K562 (cell line): ENCODE data around the gene PSMG3. TPM values are rescaled to one million over a fixed set of nuclear protein-coding genes. Genes with fewer than 3 reads are reported as not detected.
A peak's percentile ranks its signal among the peaks of the same experiment; 100 is the strongest.

ENCODE experiments used
- ATAC-seq: fragments of 200-7000 bp; cut with Tn5 transposase; 3 replicates; pipeline ENCODE4 v1.9.1; 2020; ENCODE audit warnings: moderate library complexity
- BruUV-seq: library from RNA; stranded (reverse); fragments of 400-500 nt; replicated peaks from 2 replicates; lab custom pipeline; 2021; lab: Mats Ljungman, UMichigan
- CTCF ChIA-PET: fragments of 300-600 bp; formaldehyde crosslinking; extraction: SDS; loops from one replicate; lab custom pipeline; 2021; ENCODE audit warnings: low intra/inter-chr PET ratio; lab: Yijun Ruan, JAX
- POLR2A ChIA-PET: fragments of 300-600, 350-650 bp; sonication (Branson Sonifier 250); formaldehyde crosslinking; extraction: SDS; loops from one replicate; lab custom pipeline; 2021; ENCODE audit warnings: antibody characterized with exemption, inconsistent platforms; lab: Yijun Ruan, JAX
- DNase-seq, 4 experiments: peaks; one replicate each; pipeline versions ENCODE4 v3.0.0 to v3.0.0-alpha.2; 2011 to 2018; ENCODE audit warnings: low spot score in 3 of 4, mixed read lengths in 3 of 4; ENCODE audit errors: extremely low read depth in 1 of 4
- FAIRE-seq: peaks from 2 replicates; lab custom pipeline; 2011; peaks lifted over from hg19 to GRCh38; lab: Jason Lieb, UNC
- H2AFZ ChIP-seq: 2 replicates; pipeline ENCODE4 v1.6.0; 2011; ENCODE audit warnings: low read depth, low read length, control low read depth, inconsistent platforms
- H3K27ac ChIP-seq: fragments of 200-600 bp; 3 replicates; pipeline ENCODE4 v1.8.0; 2011; ENCODE audit warnings: low read depth, mild to moderate bottlenecking, control low read depth, inconsistent platforms, low read length, moderate library complexity, mixed read lengths; ENCODE audit errors: extremely low read depth
- H3K27me3 ChIP-seq, 2 experiments: fragments of 300-600 bp in 1 of 2; 2 replicates in 1 of 2; 3 replicates in 1 of 2; pipeline versions ENCODE4 v1.6.0 to v1.8.0; 2011; ENCODE audit warnings: inconsistent platforms in 2 of 2, low read length in 2 of 2, mild to moderate bottlenecking in 1 of 2, mixed read lengths in 1 of 2, moderate library complexity in 1 of 2; ENCODE audit not compliant: control insufficient read depth in 2 of 2, insufficient read depth in 2 of 2
- H3K36me3 ChIP-seq: fragments of 300-600 bp; 3 replicates; pipeline ENCODE4 v1.8.0; 2011; ENCODE audit warnings: mild to moderate bottlenecking, low read length, inconsistent platforms; ENCODE audit not compliant: control insufficient read depth, insufficient read depth
- H3K4me1 ChIP-seq, 2 experiments: fragments of 200-600 bp in 1 of 2; replicated peaks in 1 of 2; 2 replicates in 1 of 2; 3 replicates in 1 of 2; pipeline versions ENCODE4 v1.5.1 to v1.8.0; 2011; ENCODE audit warnings: inconsistent platforms in 2 of 2, low read length in 2 of 2, mild to moderate bottlenecking in 1 of 2, mixed read lengths in 1 of 2, moderate library complexity in 1 of 2; ENCODE audit not compliant: control insufficient read depth in 2 of 2, insufficient read depth in 2 of 2
- H3K4me2 ChIP-seq: 2 replicates; pipeline ENCODE4 v1.6.1; 2011; ENCODE audit warnings: low read length, control low read depth, inconsistent platforms, mixed read lengths; ENCODE audit not compliant: insufficient read depth
- H3K4me3 ChIP-seq: fragments of 200-600 bp; sonication (generic), shearing (Covaris generic); 2 replicates; pipeline ENCODE4 v1.5.1; 2016; ENCODE audit warnings: control low read depth, inconsistent platforms
- H3K79me2 ChIP-seq: fragments of 200-600 bp; 3 replicates; pipeline ENCODE4 v1.8.0; 2011; ENCODE audit warnings: low read length, inconsistent platforms; ENCODE audit not compliant: control insufficient read depth, insufficient read depth
- H3K9ac ChIP-seq, 2 experiments: 2 replicates each; pipeline versions ENCODE4 v1.6.0 to v1.6.1; 2011; ENCODE audit warnings: low read depth in 2 of 2, low read length in 2 of 2, control low read depth in 1 of 2, inconsistent platforms in 1 of 2, mild to moderate bottlenecking in 1 of 2, mixed read lengths in 1 of 2; ENCODE audit not compliant: insufficient read depth in 1 of 2
- H3K9me1 ChIP-seq: one replicate; pipeline ENCODE4 v1.6.0; 2011; ENCODE audit warnings: inconsistent platforms, mild to moderate bottlenecking, low read length, moderate library complexity; ENCODE audit not compliant: control insufficient read depth, insufficient read depth
- H3K9me3 ChIP-seq: replicated peaks from 2 replicates; pipeline ENCODE4 v1.5.1; 2011; ENCODE audit warnings: low read depth, low read length, inconsistent platforms; ENCODE audit not compliant: control insufficient read depth, insufficient read depth
- H4K20me1 ChIP-seq: replicated peaks from 2 replicates; pipeline ENCODE4 v1.6.1; 2011; ENCODE audit warnings: low read length, inconsistent platforms, mixed read lengths; ENCODE audit not compliant: control insufficient read depth, insufficient read depth
- BCOR ChIP-seq: fragments of 450-650 bp; IDR thresholded peaks from 2 replicates; pipeline ENCODE4 v1.6.1; 2016
- KDM1A ChIP-seq, 2 experiments: fragments of 450-650 bp; IDR thresholded peaks; 2 replicates each; pipeline ENCODE4 v1.6.1; 2016; ENCODE audit warnings: mild to moderate bottlenecking in 2 of 2
- NFIC ChIP-seq: fragments of 450-650 bp; IDR thresholded peaks from 2 replicates; pipeline ENCODE4 v1.6.1; 2017; ENCODE audit warnings: mild to moderate bottlenecking, inconsistent platforms
- RBM25 ChIP-seq: fragments of 200-400 bp; formaldehyde crosslinking; IDR thresholded peaks from 2 replicates; pipeline ENCODE4 v1.6.1; 2018; ENCODE audit warnings: low read length, low read depth, moderate library complexity; ENCODE audit not compliant: severe bottlenecking
- ZFP36 ChIP-seq: fragments of 150-350 bp; IDR thresholded peaks from 2 replicates; pipeline ENCODE4 v1.6.1; 2018; ENCODE audit warnings: low read length, low read depth; ENCODE audit not compliant: partially characterized antibody
- WGBS: fragments of 100-300 bp; shearing (Covaris generic); methylation state at CpG from one replicate; pipeline ENCODE4 v1.1.6; 2016; ENCODE audit warnings: low coverage, mixed read lengths; ENCODE audit not compliant: insufficient coverage; ENCODE audit errors: missing lambda C conversion rate; 5-methylcytosine and 5-hydroxymethylcytosine counted together
- in situ Hi-C: fragments of 300-500 bp; cut with MboI; formaldehyde crosslinking; loops from 4 replicates; pipeline ENCODE4 v1.15.0; 2018; ENCODE audit warnings: inconsistent platforms, mixed read lengths
- intact Hi-C: fragments of 100-400 bp; cut with micrococcal nuclease; formaldehyde crosslinking; loops from 2 replicates; pipeline ENCODE4 v1.14.2; 2022
- polyA plus RNA-seq, 8 experiments: library from polyadenylated mRNA; depleted of rRNA in 4 of 8; stranded (reverse) in 5 of 8; unstranded in 3 of 8; fragments of >200 nt; fragmentation: Nextera tagmentation in 2 of 8; fragmentation: Illumina TruSeq in 1 of 8; extraction: Ambion mirVana in 2 of 8; extraction: Trizol in 1 of 8; gene quantifications; 2 replicates each; pipeline versions ENCODE4 v1.2.1 to v1.2.3, GENCODE V29; 2011 to 2014; ENCODE audit warnings: inconsistent platforms in 1 of 8, missing spikeins in 1 of 8
- total RNA-seq, 7 experiments: library from RNA; depleted of rRNA in 6 of 7; stranded (reverse); fragments of >200 nt in 6 of 7; fragmentation: Illumina TruSeq in 2 of 7; extraction: Trizol in 2 of 7; gene quantifications; 2 replicates each; pipeline versions ENCODE4 v1.2.1 to v1.2.3, GENCODE V29; 2011 to 2021; ENCODE audit warnings: low replicate concordance in 1 of 7

Gene PSMG3
- total and polyA plus RNA-seq, 9 of the 15 experiments (the other 6 are each of a cell fraction or from before 2014, with no cell fraction given): 34.8 to 122 (median 80.1) TPM

GRCh38 chr7:1599640-1600395 is 30.0 kb upstream of the PSMG3 start:
- POLR2A ChIA-PET: no interaction called here
- TF ChIP-seq KDM1A (IDR thresholded peaks at IDR 0.05): peak in 1 of 2 experiments; percentile 26; a peak in 1 of 4 replicates
- TF ChIP-seq NFIC: peak; percentile 73
- TF ChIP-seq ZFP36: peak; percentile 60
- no peak for TF ChIP-seq RBM25
- peak; percentile 56; the same call in 1 of the 2 replicates for TF ChIP-seq BCOR
- TF ChIP-seq, all 486 proteins: peak for 4
- no TSS peak for BruUV-seq
- no peak for FAIRE-seq
- intact Hi-C loops (no loop called here), in situ Hi-C loops (no loop called here)
- Histone ChIP-seq H3K4me3 (no peak overlapping the region), H2AFZ (no peak overlapping the region), H3K4me1 (peaks cover 0 to 25% of the 10 kb centered on the region in 2 experiments; a peak in 3 of 5 replicates), H3K9me1 (peaks cover 2% of the 10 kb centered on the region), H4K20me1 (peaks cover 9% of the 10 kb centered on the region), H3K79me2 (no peaks in the 10 kb centered on the region), H3K27ac (no peak overlapping the region), H3K27me3 (peaks cover 65 to 92% of the 10 kb centered on the region in 2 experiments), H3K9ac (0 out of 4 replicates have a peak overlapping the region, but pooled peaks of 1 of the 2 experiments have one; percentile 20), H3K9me3 (no peaks in the 10 kb centered on the region; the same call in 1 of the 2 replicates), H3K36me3 (no peaks in the 10 kb centered on the region), H3K4me2 (no peak overlapping the region)
- CTCF ChIA-PET: no interaction called here
- 5% methylated on average over 27 of the region's 29 CpGs for WGBS
- no peak for ATAC-seq
- no peak for DNase-seq
